ENCODE data around the gene FAIM2. TPM values are rescaled to one million over a fixed set of nuclear protein-coding genes. Genes with fewer than 3 reads are reported as not detected.
"Not testable (repeated sequence)": the region's sequence is repeated elsewhere in the genome, so short reads cannot be mapped to it uniquely, and the experiment has no call there.

The FAIM2 gene
- total RNA-seq, 4 donors from 2014 or later: 0.38 to 0.65 (median 0.56) TPM; not detected in 1

DNA sequence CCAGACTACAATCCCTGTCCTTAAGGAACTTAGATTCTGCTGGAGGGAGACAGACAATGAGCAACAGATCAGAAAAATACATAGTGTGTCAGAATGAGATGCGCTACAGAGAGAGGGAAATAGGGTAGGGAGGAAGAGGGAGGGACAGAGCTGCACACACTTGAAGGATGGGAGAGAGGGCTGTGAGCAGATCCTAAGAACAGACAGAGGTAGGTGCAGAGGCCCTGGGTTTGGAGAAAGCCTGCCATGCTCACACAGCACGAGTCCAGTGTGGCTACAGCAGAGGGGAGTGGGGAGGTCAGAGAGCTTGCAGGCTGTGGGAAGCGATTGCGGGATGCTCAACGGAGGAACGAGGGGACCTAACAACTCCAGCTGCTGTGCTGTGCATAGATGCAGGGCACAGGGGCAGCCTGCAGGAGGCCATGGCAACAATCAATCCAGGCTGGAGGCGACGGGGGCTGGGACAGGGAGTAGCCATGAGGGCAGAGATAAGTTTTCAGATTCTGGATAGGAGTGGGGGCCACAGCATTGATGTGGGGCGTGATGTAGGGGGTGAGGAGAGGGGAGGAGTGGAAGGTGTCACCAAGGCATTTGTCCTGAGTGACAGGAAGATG, 20.7 kb downstream of the FAIM2 start:
- H3K4me3 ChIP-seq: no peak overlapping the region
- no peaks in the 10 kb centered on the region for H3K36me3 ChIP-seq
- DNase-seq (ENCODE audit: low spot score in 2 of 2): no peak
- H3K27me3 ChIP-seq: no peaks in the 10 kb centered on the region
- H3K9me3 ChIP-seq: no peaks in the 10 kb centered on the region
- TF ChIP-seq EP300 (IDR thresholded peaks at IDR 0.05) (no peak), POLR2AphosphoS5 (IDR thresholded peaks at IDR 0.05) (no peak), POLR2A (IDR thresholded peaks at IDR 0.05) (no peak)
- TF ChIP-seq, protein P1, sequence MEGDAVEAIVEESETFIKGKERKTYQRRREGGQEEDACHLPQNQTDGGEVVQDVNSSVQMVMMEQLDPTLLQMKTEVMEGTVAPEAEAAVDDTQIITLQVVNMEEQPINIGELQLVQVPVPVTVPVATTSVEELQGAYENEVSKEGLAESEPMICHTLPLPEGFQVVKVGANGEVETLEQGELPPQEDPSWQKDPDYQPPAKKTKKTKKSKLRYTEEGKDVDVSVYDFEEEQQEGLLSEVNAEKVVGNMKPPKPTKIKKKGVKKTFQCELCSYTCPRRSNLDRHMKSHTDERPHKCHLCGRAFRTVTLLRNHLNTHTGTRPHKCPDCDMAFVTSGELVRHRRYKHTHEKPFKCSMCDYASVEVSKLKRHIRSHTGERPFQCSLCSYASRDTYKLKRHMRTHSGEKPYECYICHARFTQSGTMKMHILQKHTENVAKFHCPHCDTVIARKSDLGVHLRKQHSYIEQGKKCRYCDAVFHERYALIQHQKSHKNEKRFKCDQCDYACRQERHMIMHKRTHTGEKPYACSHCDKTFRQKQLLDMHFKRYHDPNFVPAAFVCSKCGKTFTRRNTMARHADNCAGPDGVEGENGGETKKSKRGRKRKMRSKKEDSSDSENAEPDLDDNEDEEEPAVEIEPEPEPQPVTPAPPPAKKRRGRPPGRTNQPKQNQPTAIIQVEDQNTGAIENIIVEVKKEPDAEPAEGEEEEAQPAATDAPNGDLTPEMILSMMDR (IDR thresholded peaks at IDR 0.05): no peak
- 85% methylated on average over 9 of the region's 9 CpGs for WGBS
- no peak overlapping the region for H3K27ac ChIP-seq
- no peaks in the 10 kb centered on the region for H3K4me1 ChIP-seq

DNA sequence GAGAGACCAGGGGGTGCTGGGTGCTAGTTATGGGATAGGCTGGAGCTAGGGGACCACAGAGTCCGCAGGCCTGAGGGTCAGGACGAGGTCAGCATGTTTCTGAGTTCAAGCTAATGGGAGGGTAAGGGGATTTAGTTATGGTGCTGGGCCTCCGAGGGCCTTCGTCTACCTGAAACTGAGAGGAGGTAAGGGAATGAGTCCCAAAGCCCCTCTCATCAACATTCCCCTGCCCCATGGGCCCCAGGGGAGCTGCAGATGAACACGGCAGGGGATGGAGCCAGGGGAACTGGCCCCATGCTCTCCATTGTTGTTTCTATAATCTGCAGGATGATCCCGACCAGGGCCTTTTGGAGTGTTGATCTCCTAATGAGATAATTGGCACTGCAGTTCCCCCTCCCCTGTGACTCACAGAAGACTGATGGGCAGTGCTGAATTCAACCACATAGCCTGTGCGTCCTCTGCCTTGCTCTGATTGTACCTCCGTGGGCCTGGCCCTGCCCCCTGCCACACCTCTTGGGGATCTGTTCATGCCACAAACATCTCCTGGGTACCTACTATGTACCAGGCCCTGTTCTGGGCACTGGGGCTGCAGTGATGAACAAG, 21.4 kb downstream of the FAIM2 start:
- TF ChIP-seq, protein P1 (IDR thresholded peaks at IDR 0.05): no peak
- TF ChIP-seq POLR2AphosphoS5 (IDR thresholded peaks at IDR 0.05) (no peak), POLR2A (IDR thresholded peaks at IDR 0.05) (no peak), EP300 (IDR thresholded peaks at IDR 0.05) (no peak)
- no peak for DNase-seq (ENCODE audit: low spot score in 2 of 2)
- WGBS: 77% methylated on average over 7 of the region's 8 CpGs
- Histone ChIP-seq H3K4me3 (no peak overlapping the region), H3K4me1 (no peaks in the 10 kb centered on the region), H3K36me3 (no peaks in the 10 kb centered on the region), H3K27ac (no peak overlapping the region), H3K9me3 (no peaks in the 10 kb centered on the region), H3K27me3 (no peaks in the 10 kb centered on the region)

DNA sequence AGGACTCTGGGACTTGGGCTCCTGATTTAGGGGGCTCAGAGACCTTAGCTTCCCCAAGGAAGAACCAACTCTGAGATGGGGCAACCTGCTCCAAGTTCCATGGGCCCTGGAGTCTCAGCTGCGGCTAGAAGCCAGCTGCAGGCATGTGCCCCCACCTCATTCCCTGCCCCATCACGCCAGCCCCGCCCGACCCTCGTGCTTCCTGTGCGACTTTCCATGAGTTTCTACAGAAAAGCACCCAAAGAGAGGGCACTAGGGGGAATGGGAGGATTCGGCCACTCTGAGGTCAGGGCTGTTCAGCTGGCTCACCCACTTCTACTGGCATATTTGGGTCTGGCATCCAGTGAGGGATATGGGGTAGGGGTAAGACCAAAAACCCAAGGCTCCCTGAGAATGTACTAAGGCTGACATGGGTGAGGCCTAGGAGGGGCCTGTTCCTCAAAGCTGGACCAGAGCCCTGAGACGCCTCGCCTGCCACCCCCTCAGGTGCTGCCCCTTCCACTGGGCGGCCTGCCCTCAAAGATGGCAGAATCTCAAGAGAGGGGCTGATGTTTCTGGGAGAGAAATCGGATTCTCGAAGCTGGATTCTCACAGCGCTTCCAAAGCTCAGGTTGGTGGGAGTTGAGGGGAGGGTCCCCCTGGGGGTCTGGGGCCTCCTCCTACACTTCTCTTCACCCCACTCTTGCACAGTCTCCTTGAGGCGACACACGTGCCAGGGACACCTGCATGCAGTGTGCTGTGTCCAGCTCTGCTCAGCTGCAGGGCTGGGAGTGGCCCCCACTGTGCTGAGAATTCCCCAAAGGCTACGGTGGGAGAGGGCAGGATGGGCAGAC, 22.1 kb downstream of the FAIM2 start:
- TF ChIP-seq, protein P1 (IDR thresholded peaks at IDR 0.05): no peak
- TF ChIP-seq EP300 (IDR thresholded peaks at IDR 0.05) (no peak), POLR2A (IDR thresholded peaks at IDR 0.05) (no peak), POLR2AphosphoS5 (IDR thresholded peaks at IDR 0.05) (no peak)
- no peaks in the 10 kb centered on the region for H3K27me3 ChIP-seq
- WGBS: 77% methylated on average over 16 of the region's 16 CpGs

DNA sequence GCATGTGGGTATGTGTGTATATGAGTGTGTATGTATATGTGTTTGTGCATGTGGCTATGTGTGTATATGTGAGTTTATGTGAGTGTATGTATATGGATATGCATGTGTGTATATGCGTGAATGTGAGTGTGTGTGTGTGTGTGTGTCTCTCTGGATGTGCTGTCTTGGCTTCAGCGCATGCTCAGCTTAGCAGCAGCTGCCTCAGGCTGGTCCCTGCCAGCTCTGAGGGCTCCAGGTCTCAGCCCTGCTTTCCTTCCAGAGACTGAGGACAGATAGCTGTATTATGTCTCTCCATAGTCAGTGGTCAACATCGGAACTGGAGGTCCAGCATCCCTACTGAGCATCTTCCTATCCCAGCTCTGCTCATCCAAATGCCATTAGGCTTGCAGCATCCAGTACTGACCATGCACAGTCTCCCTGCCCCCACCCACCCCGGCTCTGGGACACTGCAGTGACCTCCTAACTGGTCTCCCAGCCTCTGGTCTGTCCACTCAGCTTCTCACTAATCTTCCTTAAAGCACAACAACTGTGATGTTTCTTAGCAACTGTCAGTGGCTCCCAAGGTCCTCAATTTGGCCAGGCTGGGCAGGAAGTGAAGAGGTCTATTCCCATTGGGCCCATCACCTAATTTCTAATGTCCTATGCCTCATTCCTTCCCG, 22.8 kb downstream of the FAIM2 start:
- H3K4me1 ChIP-seq: no peaks in the 10 kb centered on the region
- TF ChIP-seq, protein P1 (IDR thresholded peaks at IDR 0.05): no peak
- TF ChIP-seq POLR2AphosphoS5 (IDR thresholded peaks at IDR 0.05): no peak
- no peak for TF ChIP-seq POLR2A (IDR thresholded peaks at IDR 0.05)
- TF ChIP-seq EP300 (IDR thresholded peaks at IDR 0.05): no peak
- H3K27ac ChIP-seq: no peak overlapping the region
- no peaks in the 10 kb centered on the region for H3K9me3 ChIP-seq
- no peak overlapping the region for H3K4me3 ChIP-seq
- no peaks in the 10 kb centered on the region for H3K27me3 ChIP-seq
- no peaks in the 10 kb centered on the region for H3K36me3 ChIP-seq
- WGBS: 82% methylated on average over 5 of the region's 5 CpGs
- DNase-seq (ENCODE audit: low spot score in 2 of 2): peak; percentile 39 to 52

More for the DNA sequence above, 22.1 kb downstream of the FAIM2 start:
- Histone ChIP-seq H3K36me3 (no peaks in the 10 kb centered on the region), H3K9me3 (no peaks in the 10 kb centered on the region), H3K4me3 (no peak overlapping the region), H3K27ac (no peak overlapping the region), H3K4me1 (no peaks in the 10 kb centered on the region)
- DNase-seq (ENCODE audit: low spot score in 2 of 2): peak; percentile 27 to 66

DNA sequence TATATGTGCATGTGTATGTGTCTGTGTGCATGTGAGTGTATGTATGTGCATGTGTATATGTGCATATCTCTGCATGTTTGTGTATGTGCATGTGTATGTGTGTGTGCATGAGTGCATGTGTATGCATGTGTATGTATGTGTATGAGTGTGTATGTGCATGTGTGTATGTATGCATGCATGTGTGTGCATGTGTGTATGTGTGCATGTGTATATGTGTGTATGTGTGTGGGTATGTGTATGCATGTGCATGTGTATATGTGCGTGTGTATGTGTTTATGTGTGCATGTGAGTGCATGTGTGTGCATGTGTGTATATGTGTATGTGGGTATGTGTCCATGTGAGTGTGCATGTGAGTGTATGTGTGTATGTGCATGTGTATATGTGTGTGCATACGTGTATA, 24.6 kb downstream of the FAIM2 start:
- DNase-seq (ENCODE audit: low spot score in 2 of 2); H3K27me3 ChIP-seq; H3K27ac ChIP-seq; H3K4me1 ChIP-seq; H3K4me3 ChIP-seq; H3K36me3 ChIP-seq; H3K9me3 ChIP-seq: not testable (repeated sequence)
- 93% methylated on average over 2 of the region's 2 CpGs for WGBS
